Measurements from ENCODE around the gene OPRL1.
"Not testable (repeated sequence)": the region's sequence is repeated elsewhere in the genome, so short reads cannot be mapped to it uniquely, and the experiment has no call there.

The OPRL1 gene

GRCh38 chr20:64116541-64117431 is 36.9 kb downstream of the OPRL1 start:
- FAIRE-seq (no peak), DNase-seq (ENCODE audit: insufficient read length, low spot score) (no peak)
- no peak for TF ChIP-seq POLR2A (IDR thresholded peaks at IDR 0.05; ENCODE audit: low read depth, low read length)

GRCh38 chr20:64117432-64117777 is 37.5 kb downstream of the OPRL1 start:
- not testable (repeated sequence) for DNase-seq (ENCODE audit: insufficient read length, low spot score); FAIRE-seq

- no peak for TF ChIP-seq POLR2A (IDR thresholded peaks at IDR 0.05; ENCODE audit: low read depth, low read length)
- no peak for FAIRE-seq
- DNase-seq (ENCODE audit: insufficient read length, low spot score): no peak
Observed at GRCh38 chr20:64119301-64119680, 39.4 kb downstream of the OPRL1 start.

- FAIRE-seq: no peak
- no peak for TF ChIP-seq POLR2A (IDR thresholded peaks at IDR 0.05; ENCODE audit: low read depth, low read length)
- no peak for DNase-seq (ENCODE audit: insufficient read length, low spot score)
Observed at GRCh38 chr20:64119681-64120341, 39.9 kb downstream of the OPRL1 start.

GRCh38 chr20:64121586-64121985 is 41.7 kb downstream of the OPRL1 start:
- no peak for DNase-seq (ENCODE audit: insufficient read length, low spot score)
- no peak for FAIRE-seq
- TF ChIP-seq POLR2A (IDR thresholded peaks at IDR 0.05; ENCODE audit: low read depth, low read length): no peak

- DNase-seq (ENCODE audit: insufficient read length, low spot score); FAIRE-seq: not testable (repeated sequence)
Observed at GRCh38 chr20:64122927-64123326, 43.0 kb downstream of the OPRL1 start.

- FAIRE-seq; DNase-seq (ENCODE audit: insufficient read length, low spot score): not testable (repeated sequence)
Observed at GRCh38 chr20:64123517-64123916, 43.6 kb downstream of the OPRL1 start.

GRCh38 chr20:64129146-64129782 is 49.4 kb downstream of the OPRL1 start:
- DNase-seq (ENCODE audit: insufficient read length, low spot score): no peak
- no peak for TF ChIP-seq POLR2A (IDR thresholded peaks at IDR 0.05; ENCODE audit: low read depth, low read length)
- no peak for FAIRE-seq

- FAIRE-seq: no peak
Observed at GRCh38 chr20:64130271-64130670, 50.4 kb downstream of the OPRL1 start.

GRCh38 chr20:64130876-64131275 is 51.0 kb downstream of the OPRL1 start:
- no peak for FAIRE-seq

More at GRCh38 chr20:64130271-64130670, 50.4 kb downstream of the OPRL1 start:
- TF ChIP-seq POLR2A (IDR thresholded peaks at IDR 0.05; ENCODE audit: low read depth, low read length): no peak
- no peak for DNase-seq (ENCODE audit: insufficient read length, low spot score)

GRCh38 chr20:64131406-64131805 is 51.5 kb downstream of the OPRL1 start:
- FAIRE-seq (no peak), DNase-seq (ENCODE audit: insufficient read length, low spot score) (peak; percentile 73)
- no peak for TF ChIP-seq POLR2A (IDR thresholded peaks at IDR 0.05; ENCODE audit: low read depth, low read length)

More at GRCh38 chr20:64130876-64131275, 51.0 kb downstream of the OPRL1 start:
- DNase-seq (ENCODE audit: insufficient read length, low spot score): no peak
- no peak for TF ChIP-seq POLR2A (IDR thresholded peaks at IDR 0.05; ENCODE audit: low read depth, low read length)

- FAIRE-seq (no peak), DNase-seq (ENCODE audit: insufficient read length, low spot score) (no peak)
- TF ChIP-seq POLR2A (IDR thresholded peaks at IDR 0.05; ENCODE audit: low read depth, low read length): no peak
Observed at GRCh38 chr20:64133951-64134407, 54.1 kb downstream of the OPRL1 start.

GRCh38 chr20:64134744-64135143 is 54.9 kb downstream of the OPRL1 start:
- FAIRE-seq; DNase-seq (ENCODE audit: insufficient read length, low spot score): not testable (repeated sequence)

- FAIRE-seq: no peak
- TF ChIP-seq POLR2A (IDR thresholded peaks at IDR 0.05; ENCODE audit: low read depth, low read length): no peak
- DNase-seq (ENCODE audit: insufficient read length, low spot score): no peak
Observed at GRCh38 chr20:64136004-64136710, 56.3 kb downstream of the OPRL1 start.

Measured in H54 (cell line).